Nephron progenitor cell (in vitro differentiated cells): ENCODE measurements around the gene ALX4.

Experiments
- DNase-seq: peaks from one replicate; pipeline ENCODE4 v3.0.0; 2021
- H3K27ac Mint-ChIP-seq: 2 replicates; pipeline ENCODE4 v1.8.0; 2021; ENCODE audit warnings: mild to moderate bottlenecking, moderate library complexity, mixed read lengths
- H3K27me3 Mint-ChIP-seq: 2 replicates; pipeline ENCODE4 v1.8.0; 2021; ENCODE audit warnings: mild to moderate bottlenecking, low read depth, mixed read lengths; ENCODE audit not compliant: poor library complexity
- H3K36me3 Mint-ChIP-seq: 2 replicates; pipeline ENCODE4 v1.8.0; 2021; ENCODE audit warnings: low read depth, mixed read lengths
- H3K4me1 Mint-ChIP-seq: 2 replicates; pipeline ENCODE4 v1.8.0; 2021; ENCODE audit warnings: mixed read lengths
- H3K4me3 Mint-ChIP-seq: 2 replicates; pipeline ENCODE4 v1.8.0; 2021; ENCODE audit warnings: mild to moderate bottlenecking, moderate library complexity, mixed read lengths
- H3K9me3 Mint-ChIP-seq: 2 replicates; pipeline ENCODE4 v1.8.0; 2021; ENCODE audit warnings: mild to moderate bottlenecking, moderate library complexity, mixed read lengths
- CTCF ChIP-seq: fragments of 200-600 bp; sonication (generic); IDR thresholded peaks from 2 replicates; pipeline ENCODE4 v1.5.0; 2021; ENCODE audit warnings: antibody characterized with exemption

Gene ALX4

GRCh38 chr11:44212128-44212527 is 97.8 kb downstream of the ALX4 start:
- no peak overlapping the region for H3K27ac Mint-ChIP-seq
- H3K36me3 Mint-ChIP-seq, result peaks cover 53% of the 10 kb centered on the region
- H3K4me3 Mint-ChIP-seq, result no peak overlapping the region
- no peak for DNase-seq
- H3K9me3 Mint-ChIP-seq, result peaks cover 43% of the 10 kb centered on the region
- peaks cover 34% of the 10 kb centered on the region for H3K27me3 Mint-ChIP-seq
- TF ChIP-seq CTCF, result no peak
- peaks cover 33% of the 10 kb centered on the region for H3K4me1 Mint-ChIP-seq
